Activated T-cell treated with anti-CD3 and anti-CD28 coated beads for 24 hours (primary cell): ENCODE measurements around the gene BAIAP2.
"Not testable (repeated sequence)": the region's sequence is repeated elsewhere in the genome, so short reads cannot be mapped to it uniquely, and the experiment has no call there.

ENCODE experiments used
- DNase-seq: peaks from one replicate; pipeline ENCODE4 v3.0.0-alpha.2; 2020; ENCODE audit warnings: low read depth

BAIAP2 gene

DNA sequence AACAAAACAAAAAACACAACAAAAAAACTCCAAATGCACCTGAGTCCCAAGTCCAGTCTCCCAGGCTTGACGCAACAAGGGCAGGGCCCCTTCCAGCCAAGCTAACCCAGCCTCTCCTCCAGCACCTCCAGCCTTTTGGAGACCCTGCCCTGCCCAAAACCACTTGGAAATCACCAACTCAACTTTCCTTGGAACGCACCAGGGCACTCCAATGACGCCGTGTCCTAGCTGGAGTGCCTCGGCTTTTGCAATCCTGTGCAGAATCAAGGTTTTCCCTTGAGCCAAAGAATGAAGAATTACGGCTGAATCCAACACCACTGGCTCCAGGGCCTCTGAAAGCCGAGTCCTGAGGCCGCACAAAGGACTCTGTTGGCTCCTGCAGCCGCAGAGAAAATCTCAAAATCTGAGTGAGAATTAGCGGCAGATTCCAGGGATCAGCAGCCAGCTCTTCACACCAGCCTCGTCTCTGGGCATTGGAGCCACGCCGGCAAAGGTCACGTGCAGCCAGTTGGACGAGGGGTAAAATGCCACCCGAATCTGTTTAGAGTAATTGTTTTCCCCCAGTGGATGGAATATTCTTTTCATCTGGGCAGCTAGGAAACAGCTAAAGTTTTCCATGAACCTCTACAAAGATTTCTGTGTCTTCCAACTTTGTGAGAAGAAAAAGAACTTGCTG lies 9.7 kb upstream of the BAIAP2 start:
- no peak for DNase-seq

DNA sequence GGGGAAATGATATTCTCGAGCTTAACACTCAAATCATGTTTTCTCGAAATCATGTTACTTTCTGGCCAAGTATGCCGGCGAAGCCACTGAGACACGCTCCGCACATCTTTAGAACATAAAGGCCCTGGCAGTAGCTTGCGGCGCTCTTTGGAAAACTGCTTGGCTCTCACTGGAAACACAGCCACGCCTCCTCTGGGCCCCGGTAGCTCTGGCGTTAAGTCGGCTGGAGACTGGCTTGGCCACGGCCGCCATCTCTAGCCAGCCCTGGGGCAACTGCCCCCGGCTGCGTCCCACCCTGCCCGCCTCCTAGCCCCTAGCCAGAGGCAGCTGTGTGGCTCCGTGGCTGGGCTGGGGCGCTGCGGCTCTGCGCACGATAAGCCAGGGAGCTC lies 9.2 kb upstream of the BAIAP2 start:
- DNase-seq, result no peak

DNA sequence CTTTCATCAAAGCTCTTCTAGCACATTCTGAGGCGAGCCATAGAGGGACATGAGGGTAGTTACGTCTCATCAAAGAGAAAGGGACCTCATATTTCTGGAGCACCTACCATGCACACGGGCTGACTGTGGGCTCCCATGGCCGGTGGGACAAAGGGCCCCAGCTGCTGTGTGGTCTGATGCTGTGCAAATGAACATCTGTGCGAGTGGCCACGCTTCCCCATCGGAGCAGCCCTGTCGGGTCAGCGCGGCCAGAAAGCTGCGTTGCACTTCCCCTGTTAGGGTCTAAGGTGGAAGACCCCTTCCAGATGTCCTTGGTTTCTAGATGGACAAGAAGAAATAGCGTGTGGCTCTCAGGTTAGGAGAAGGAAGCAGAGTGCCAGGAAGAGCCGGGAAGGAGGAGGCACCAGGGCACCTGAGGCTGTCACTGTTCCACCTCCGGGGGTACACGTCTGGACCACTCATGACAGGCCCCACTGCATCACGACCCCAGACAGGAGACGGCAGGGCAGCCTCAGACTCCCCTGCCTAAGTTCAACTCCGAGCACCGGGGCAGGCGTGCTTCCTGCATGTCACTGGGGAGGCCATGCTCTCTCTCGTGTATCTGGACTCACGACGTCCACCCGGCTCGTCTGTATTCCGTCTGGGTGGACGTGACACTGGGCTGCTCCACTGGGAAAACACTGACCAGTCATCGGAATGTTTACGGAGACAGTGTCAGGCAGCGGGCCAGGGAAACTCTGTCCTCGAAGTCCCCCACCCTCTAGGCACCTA lies 8.5 kb upstream of the BAIAP2 start:
- no peak for DNase-seq

DNA sequence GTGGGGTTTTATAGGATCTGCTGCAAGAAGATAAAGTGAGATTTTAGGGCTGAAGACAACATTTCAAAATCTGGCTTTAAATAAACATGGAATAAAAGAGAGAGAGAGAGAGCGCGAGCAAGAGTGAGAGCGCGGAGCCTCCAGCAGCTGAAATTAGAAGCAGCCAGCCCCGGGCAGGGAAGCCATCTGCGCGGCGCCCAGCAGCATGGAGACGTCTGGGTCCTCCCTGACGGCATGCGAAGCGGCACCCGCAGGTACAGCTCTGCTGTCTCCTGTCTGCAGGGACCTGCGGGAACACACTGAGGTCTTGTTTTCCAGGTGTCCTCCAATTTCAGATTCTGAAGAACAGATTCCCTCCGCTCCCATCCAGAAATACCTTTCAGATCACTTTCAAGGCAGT lies 7.9 kb upstream of the BAIAP2 start:
- no peak for DNase-seq

DNA sequence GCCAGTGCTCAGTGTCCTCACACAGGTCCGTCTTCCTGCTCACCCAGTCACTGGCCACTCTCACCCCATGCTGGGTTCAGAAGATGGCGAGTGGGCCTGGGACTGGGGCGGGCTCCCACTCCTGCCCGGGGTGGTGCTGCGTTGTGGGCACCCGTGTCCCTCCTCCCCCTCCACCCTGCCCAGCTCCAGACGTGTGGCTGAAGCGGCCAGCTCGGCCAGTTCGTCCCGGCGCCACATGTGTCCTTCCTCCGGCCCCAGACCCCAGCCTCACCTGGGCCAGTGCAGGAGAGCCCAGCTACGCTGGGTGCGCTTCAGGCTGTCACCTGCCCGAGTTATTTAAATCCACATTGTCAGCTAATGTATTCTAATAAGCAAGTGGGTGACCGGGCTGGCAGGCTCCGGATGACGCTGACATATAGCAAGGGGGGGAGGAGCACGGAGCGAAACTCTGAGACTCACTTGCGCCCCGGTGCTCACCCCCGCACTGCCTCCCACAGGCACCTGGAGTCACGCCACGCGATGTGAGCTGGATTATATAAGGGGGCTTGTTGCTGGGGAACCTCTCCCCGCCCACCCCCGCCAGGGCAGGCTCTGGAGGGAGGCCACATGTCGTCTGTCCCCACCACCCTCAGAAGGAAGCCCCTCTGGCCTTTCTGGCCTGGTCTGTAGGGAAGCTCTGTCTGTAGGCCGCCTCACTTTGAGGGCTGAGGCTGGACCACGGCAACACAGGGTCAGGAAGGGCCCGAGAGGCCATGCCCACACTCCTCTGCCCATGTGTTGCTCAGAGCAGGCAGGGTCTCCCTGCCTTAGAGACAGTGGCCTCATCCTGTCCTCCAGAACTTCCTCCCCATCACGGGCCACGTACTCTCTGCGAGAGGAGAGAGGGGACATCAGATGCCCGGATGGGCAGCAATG lies 7.1 kb upstream of the BAIAP2 start:
- no peak for DNase-seq

DNA sequence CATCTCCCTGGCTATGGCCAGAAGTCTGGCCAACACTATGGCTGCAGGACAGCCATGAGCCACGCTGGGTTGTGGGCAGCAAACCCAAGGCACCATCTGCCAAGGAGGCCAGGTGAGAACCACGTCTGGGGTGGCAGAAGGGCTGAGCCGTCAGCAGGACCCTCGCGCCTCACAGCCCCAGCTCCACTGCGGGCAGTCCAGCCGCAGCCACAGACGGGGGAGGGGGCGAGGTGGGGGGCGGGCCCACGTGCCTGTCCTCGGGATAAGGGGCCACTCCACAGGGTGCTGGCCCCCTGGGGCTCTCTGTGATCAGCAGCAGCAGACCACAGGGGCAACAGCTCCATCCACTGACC lies 6.5 kb upstream of the BAIAP2 start:
- no peak for DNase-seq

DNA sequence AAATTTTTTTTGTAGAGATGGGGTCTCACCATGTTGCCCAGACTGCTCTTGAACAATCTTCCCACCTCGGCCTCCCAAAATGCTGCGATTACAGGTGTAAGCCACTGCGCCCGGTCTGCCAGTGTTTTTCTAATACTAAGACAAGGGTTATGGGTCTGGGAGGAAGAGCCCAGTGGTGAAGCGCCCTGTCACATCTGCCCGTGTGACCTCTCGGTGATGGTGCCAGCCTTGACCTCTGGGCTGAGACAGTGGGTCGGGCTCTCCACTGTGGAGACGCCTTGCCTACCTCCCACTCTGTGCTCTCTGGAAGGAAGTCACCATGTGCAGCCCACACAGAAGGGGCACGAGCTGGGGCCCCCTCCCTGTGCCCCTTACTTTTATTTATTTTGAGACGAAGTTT lies 5.1 kb upstream of the BAIAP2 start:
- DNase-seq, result no peak

DNA sequence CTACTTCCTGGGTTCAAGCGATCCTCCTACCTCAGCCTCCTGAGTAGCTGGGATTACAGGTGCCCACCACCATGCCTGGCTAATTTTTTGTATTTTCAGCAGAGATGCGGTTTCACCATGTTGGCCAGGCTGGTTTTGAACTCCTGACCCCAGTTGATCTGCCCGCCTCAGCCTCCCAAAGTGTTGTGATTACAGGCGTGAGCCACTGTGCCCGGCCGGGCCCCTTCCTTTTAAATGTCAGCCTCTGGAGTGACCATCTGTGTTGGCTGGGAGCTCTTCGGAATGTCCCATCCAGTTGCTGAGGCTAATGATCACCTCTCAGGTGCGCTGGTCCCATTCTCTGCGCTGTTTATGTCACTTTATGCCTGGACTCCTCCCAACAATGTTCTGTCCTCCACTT lies 4.6 kb upstream of the BAIAP2 start:
- not testable (repeated sequence) for DNase-seq

DNA sequence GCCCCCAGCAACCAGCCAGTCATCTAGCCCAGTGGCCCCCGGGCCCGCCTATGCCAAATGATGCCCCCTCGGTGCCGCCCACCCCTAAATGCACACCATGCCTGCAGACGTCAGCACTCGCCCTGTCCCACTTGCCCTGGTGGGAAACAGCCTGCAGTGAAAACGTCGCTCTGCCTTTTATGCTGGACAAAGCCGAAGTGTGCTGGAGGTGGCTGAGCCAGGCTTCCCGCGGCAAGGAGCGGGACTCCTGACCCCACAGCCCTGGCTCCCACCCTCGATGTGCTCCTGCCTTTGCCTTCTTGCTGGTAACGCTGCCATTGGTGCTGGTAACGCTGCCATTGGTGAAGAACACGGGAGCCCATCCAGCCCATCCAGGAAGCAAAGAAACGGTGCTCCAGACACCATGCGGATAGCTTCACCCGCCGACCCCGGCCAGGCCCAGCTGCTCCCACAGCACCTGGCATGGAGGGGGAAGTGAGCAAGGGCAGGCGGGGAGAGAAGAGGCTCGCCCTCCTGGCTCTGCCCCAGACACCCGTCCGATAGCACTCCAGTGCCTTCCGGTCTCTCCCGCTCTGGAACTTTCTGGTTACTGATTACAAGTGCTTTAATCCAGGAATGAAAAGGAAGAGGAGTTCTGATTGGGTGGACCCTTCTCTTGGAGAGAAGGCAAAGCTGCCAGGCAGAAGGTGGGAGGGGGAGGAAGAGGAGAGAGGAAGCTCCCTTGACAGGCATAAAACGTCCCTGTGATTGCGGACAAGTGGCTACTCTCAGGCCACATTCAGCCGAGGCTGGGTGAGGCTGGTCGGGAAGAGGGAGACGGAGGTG lies 4.0 kb upstream of the BAIAP2 start:
- no peak for DNase-seq

DNA sequence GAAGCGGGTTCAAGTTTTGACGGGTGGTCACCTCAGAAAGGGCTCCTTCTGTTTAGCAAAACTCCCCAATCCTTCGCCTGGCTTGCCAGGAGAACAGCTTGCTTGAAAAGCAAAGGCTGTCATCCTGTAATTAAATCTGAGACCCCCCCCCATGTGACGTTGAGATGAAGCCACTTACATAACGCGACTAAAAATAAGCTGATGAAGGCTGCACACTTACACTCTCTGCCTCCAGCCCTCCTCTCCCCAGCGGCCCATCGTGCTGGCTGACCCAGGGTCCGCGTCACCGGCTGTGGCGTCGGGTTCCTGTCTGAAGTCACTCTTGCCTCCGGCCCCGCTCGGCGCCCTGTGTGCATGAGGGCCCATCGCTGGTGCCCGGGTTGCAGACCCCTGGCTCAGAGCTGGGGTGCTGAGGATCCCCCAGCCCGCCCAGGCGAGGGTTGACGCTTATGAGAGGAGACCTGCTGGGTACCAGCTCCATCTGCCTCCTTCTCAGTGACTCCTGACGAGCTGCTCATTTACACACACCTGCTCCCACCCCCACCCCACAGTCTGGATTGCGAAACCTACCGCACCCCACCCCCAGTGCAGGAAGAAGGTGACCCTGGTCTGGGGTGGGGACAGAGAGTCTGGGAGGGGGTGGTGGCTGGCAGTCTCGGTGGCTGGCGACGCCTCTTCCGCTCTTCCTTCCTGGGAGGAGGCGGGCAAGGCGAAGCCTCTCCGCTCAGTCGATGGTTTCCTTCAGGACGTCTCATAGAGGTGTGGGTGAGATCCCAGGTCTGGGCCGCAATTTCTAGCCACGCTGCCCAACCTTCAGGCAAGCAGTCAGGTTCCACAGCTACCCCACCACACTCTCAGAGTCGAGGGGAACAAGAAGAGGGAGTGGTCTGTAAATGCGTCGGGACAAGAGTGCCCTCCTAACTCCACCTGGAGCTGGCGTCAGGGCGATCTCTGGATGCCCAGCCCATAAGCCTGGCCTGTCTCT lies 3.1 kb upstream of the BAIAP2 start:
- no peak for DNase-seq

DNA sequence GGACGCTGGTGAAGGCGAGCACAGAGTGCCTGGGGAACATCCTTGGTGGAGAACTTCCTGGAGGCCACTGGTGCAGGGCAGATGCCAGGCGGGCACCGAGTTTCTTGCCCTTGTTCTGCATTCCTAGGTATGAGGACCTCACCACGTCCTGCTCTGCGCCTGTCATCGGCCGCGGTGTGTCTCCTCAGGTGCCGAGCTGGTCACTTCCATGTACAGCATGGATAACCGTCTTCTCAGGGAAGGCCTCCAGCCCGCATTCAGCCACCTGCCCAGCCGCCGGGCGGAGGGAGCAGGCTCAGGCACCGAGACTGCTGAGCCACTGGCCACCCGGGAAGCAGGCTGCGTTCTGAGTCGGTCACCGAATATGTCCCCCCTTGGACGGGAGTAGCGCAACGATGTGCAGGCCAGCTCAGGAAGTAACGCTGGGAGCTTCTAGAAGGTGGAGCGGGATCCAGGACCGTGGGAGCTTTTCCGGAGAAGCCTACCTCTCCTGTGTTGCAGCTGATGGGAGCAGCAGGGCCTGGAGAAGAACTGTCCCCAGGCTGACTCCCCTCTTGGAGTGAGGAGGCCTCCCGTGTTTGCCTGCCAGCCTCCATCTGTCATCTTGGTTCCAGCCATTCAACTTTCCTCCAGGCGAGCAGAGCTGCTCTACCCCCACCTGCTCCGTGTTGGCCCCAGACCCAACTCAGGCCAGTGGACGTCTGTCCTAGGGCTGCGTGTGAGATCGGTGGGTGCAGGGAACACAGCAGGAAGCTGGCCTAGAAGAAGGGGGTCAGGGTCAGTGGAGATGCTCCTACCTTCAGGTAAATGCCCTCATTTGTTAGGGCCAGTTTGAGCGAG lies 2.1 kb upstream of the BAIAP2 start:
- DNase-seq, result no peak

DNA sequence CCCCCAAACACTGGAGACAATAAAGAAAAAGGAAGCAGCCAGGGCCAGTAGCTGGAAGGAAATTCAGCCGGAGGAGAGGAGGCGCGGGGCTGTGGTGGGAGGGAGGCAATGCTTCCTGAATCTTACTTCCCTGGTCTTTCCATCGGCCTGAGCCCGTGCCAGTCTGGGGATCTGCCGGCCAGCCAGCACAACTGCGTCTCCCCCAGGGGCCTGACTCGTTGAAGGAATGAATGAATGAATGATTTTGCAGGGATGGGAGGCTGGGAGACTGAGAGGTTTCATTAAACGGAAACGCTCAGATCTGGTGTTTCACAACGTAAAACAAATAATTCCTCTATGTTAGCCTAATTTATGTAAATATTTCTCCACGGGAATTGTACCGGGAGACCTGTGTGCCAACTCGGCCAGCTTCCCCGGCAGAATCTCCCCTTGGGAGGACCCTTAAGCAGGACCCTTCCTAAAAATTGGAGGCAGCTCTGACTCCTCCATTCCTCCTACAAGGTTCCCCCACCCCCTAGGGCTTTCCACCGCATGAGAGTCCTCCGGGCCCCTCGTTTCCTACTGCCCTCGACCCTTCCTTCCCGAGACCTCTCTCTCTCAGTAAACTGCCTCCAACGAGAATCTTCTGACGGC lies 1.3 kb upstream of the BAIAP2 start:
- DNase-seq, result no peak

DNA sequence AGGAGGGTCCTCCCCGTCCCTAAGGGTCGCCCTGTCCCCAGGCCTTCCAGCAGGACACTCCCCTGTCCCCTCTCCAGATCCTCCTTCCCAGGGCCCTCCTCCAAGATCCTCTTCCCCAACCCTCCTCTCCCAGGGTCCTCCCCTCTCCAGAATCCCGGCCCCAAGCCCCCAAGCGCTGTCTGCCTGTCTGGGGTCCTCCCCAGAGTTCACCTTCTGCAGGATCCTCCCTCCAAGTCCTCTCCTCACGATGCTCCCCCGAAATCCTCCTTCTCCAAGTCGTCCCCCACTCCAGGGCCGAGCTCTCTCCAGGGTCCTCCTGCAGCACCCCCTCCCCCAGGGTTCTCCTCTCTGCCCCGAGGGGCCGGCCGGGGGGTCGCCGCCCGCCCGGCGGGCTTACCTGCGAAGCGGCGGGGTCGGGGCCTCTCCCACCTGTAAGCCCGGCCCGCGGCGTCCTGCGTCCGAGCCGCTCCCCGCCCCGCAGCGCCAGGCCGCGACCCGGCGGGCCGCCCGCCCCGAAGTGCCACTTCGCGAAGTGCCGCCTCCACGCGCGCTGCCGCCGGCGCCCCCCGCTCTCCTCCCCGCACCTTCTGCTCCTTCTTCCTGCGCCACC lies 678 bp upstream of the BAIAP2 start:
- DNase-seq, result no peak

DNA sequence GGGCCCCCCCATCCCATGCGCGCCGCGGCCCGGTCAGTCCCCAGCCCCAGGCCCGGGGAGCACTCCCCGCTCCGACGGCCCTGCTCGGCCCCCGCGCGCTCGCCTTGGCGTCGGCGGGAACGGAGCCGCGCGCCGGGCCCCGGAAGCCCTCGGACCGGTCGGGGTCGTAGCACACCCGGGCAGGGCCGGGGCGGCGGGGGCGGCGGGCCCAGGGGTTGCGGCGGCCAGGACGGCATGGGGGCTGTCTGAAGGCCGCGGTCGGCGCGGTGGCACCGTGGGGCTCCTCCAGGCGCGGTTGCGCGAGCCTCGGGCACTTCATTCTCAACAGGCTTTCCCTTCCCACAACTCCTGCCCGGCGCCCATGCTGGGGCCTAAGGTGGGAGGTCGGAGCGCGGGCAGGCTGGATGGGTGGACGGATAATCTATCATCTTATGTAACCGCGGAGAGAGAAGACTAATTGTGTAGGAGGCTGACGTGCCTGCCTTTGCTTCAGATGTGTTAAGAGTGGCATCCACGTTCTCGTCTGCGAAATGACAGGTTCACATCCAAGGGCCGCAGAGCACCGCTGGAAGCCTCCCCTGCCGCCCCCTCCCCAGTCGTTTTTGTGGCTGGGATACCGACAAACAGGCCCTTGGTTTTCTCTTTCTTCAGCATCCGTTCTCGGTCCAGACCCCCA lies 708 bp downstream of the BAIAP2 start:
- DNase-seq, result no peak

DNA sequence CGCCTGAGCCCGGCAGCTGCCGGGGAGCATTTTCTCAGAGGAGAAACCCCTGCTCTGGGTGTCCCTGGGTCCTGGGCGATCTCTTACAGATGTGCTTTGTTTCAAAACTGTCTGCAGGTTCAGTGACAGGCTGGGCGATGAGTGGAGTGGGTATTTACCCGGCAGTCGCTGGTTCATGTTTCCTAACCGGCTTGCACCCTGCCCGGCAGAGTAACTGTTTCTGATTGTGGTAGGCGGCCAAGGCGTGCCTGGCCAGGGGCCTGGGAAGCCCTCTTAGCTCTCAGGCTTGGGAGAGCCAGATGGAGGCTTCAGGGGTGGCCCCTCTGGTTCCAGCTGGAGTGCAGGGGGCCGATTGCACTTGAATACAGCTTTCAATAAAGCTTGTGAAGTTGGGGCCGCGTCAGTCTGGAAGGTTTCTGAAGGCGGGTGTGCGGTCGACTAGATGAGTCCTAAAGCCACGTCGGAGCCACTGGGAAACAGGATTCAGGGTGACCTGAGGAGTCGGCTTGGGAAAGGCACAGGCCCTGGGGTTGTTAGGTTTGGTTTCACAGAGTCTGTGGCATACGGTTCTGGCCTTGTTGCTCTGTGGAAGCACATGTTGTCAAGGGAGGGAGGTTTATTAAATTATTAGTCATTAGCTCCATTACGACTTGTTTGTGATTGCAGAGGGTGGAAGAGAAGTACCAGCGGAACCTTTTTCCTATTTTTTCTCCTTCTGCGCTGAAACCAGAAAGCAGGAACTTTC lies 1.4 kb downstream of the BAIAP2 start:
- DNase-seq, result no peak

DNA sequence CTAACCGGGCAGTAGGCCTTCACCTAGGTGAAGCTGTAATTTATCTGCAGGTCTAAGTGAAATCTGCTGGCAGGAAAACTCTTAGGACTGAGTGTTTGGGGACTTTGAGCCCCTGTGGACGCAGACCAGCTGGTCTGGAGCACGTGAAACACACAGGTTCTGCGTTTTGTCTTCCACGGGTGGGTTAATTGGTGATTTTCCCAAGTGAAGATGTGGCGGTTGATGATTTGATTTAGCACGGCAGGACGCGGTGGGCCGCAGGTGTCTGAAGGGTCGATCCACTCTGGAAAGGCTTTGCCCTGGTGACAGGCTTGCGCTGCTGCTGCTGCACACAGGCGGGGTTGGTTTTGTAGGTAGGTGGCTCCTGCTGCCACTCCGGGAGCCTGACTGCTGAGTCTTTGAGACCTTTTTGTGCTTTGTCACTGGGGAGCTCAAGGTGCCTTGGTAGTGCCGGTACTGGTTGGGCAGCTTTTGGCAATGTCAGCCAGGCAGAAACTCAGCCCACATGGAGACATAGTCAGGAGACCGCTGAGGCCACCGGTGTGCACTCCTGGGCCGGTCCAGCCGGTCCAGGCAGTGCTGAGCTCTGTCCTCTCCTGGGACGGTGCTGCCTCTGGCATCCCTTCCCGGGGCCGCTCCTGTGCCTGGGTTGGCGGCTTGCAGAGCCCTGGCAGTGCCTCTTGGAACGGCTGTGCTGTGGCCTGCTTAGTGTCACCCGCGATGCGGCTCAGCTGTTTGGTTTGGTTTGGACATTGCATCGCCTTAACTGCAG lies 2.3 kb downstream of the BAIAP2 start:
- no peak for DNase-seq
